ENCODE data around the gene MTRR.

The MTRR gene

GRCh38 chr5:7856855-7857254 is 12.1 kb upstream of the MTRR start:
- CTCF ChIA-PET = interaction anchor here (0.8 to 2.1 kb wide), 5 partner anchors 10 to 101 kb away, joined by 3 to 10 read pairs (median 6); no protein-coding TSS in a partner anchor
- POLR2A ChIA-PET = interaction anchor here (3.0 kb wide), 1 partner anchor 12 kb away, joined by 8 read pairs; the partner anchor contains the start of genes FASTKD3 and MTRR
- TF ChIP-seq ARNT (IDR thresholded peaks at IDR 0.05) = no peak
- TF ChIP-seq FOXM1 (IDR thresholded peaks at IDR 0.05; ENCODE audit: borderline replicate concordance) = no peak
- no peak for TF ChIP-seq TARDBP (IDR thresholded peaks at IDR 0.05)
- TF ChIP-seq CTBP1 (IDR thresholded peaks at IDR 0.05; ENCODE audit: borderline replicate concordance) = no peak
- TF ChIP-seq ELF4 (IDR thresholded peaks at IDR 0.05) = no peak
- TF ChIP-seq BHLHE40 (IDR thresholded peaks at IDR 0.05; ENCODE audit: borderline replicate concordance) = no peak
- no peak for TF ChIP-seq PKNOX1 (IDR thresholded peaks at IDR 0.05)
- TF ChIP-seq SUZ12 (IDR thresholded peaks at IDR 0.05) = no peak
- DNase-seq (ENCODE audit: extremely low spot score) = peak; percentile 56

GRCh38 chr5:7857361-7857760 is 11.6 kb upstream of the MTRR start:
- ChIA-PET POLR2A (interaction anchor here (3.0 kb wide), 1 partner anchor 12 kb away, joined by 8 read pairs; the partner anchor contains the start of genes FASTKD3 and MTRR), CTCF (interaction anchor here (1.0 to 1.7 kb wide), 2 partner anchors 11 to 41 kb away, joined by 3 to 5 read pairs; partner anchors contain the start of genes FASTKD3 and MTRR)
- no peak for DNase-seq (ENCODE audit: extremely low spot score)
- TF ChIP-seq BHLHE40 (IDR thresholded peaks at IDR 0.05; ENCODE audit: borderline replicate concordance) = no peak
- no peak for TF ChIP-seq PKNOX1 (IDR thresholded peaks at IDR 0.05)
- no peak for TF ChIP-seq FOXK2 (IDR thresholded peaks at IDR 0.05)
- TF ChIP-seq HDGF (IDR thresholded peaks at IDR 0.05; ENCODE audit: borderline replicate concordance) = no peak
- TF ChIP-seq NFRKB (IDR thresholded peaks at IDR 0.05) = no peak
- TF ChIP-seq FOXA1 (IDR thresholded peaks at IDR 0.05) = no peak
- no peak for TF ChIP-seq ARNT (IDR thresholded peaks at IDR 0.05)
- no peak for TF ChIP-seq FOXM1 (IDR thresholded peaks at IDR 0.05; ENCODE audit: borderline replicate concordance)
- no peak for TF ChIP-seq L3MBTL2 (conservative IDR thresholded peaks at IDR 0.05)
- no peak for TF ChIP-seq ELF4 (IDR thresholded peaks at IDR 0.05)

GRCh38 chr5:7857926-7858632 is 10.9 kb upstream of the MTRR start:
- TF ChIP-seq SUZ12 (IDR thresholded peaks at IDR 0.05) (no peak), PKNOX1 (IDR thresholded peaks at IDR 0.05) (no peak), L3MBTL2 (conservative IDR thresholded peaks at IDR 0.05) (no peak), TARDBP (IDR thresholded peaks at IDR 0.05) (no peak), ELF4 (IDR thresholded peaks at IDR 0.05) (no peak), CTBP1 (IDR thresholded peaks at IDR 0.05; ENCODE audit: borderline replicate concordance) (no peak), ARNT (IDR thresholded peaks at IDR 0.05) (no peak), ZNF384 (IDR thresholded peaks at IDR 0.05) (no peak)
- ChIA-PET POLR2A (interaction anchor here (2.8 to 3.0 kb wide), 2 partner anchors 11 to 12 kb away, joined by 8 to 18 read pairs; partner anchors contain the start of genes FASTKD3 and MTRR), CTCF (interaction anchor here (0.6 to 1.7 kb wide), 2 partner anchors 10 to 1044 kb away, joined by 3 to 5 read pairs; partner anchors contain the start of genes FASTKD3 and MTRR)
- no peak for DNase-seq (ENCODE audit: extremely low spot score)

GRCh38 chr5:7866196-7866595 is 2.8 kb upstream of the MTRR start:
- CTCF ChIA-PET = no interaction called here
- no peak for DNase-seq (ENCODE audit: extremely low spot score)
- TF ChIP-seq TARDBP (IDR thresholded peaks at IDR 0.05) (no peak), L3MBTL2 (conservative IDR thresholded peaks at IDR 0.05) (no peak), FOXK2 (IDR thresholded peaks at IDR 0.05) (no peak), ZNF384 (IDR thresholded peaks at IDR 0.05) (no peak), HDGF (IDR thresholded peaks at IDR 0.05; ENCODE audit: borderline replicate concordance) (no peak), BHLHE40 (IDR thresholded peaks at IDR 0.05; ENCODE audit: borderline replicate concordance) (no peak), ELF4 (IDR thresholded peaks at IDR 0.05) (no peak), LEF1 (IDR thresholded peaks at IDR 0.05; ENCODE audit: borderline replicate concordance) (no peak), PKNOX1 (IDR thresholded peaks at IDR 0.05) (no peak), FOXM1 (IDR thresholded peaks at IDR 0.05; ENCODE audit: borderline replicate concordance) (no peak), SUZ12 (IDR thresholded peaks at IDR 0.05) (no peak), ARNT (IDR thresholded peaks at IDR 0.05) (no peak), SP1 (IDR thresholded peaks at IDR 0.05) (no peak), NFRKB (IDR thresholded peaks at IDR 0.05) (no peak), FOXA1 (IDR thresholded peaks at IDR 0.05) (no peak), CTBP1 (IDR thresholded peaks at IDR 0.05; ENCODE audit: borderline replicate concordance) (no peak)
- POLR2A ChIA-PET = interaction anchor here (0.7 kb wide), 1 partner anchor 400 kb away, joined by 3 read pairs; no protein-coding TSS in a partner anchor

GRCh38 chr5:7867260-7867659 is 1.7 kb upstream of the MTRR start:
- TF ChIP-seq L3MBTL2 (conservative IDR thresholded peaks at IDR 0.05) = no peak
- TF ChIP-seq HDGF (IDR thresholded peaks at IDR 0.05; ENCODE audit: borderline replicate concordance) = no peak
- DNase-seq (ENCODE audit: extremely low spot score) = no peak
- CTCF ChIA-PET = no interaction called here
- POLR2A ChIA-PET = no interaction called here

- DNase-seq (ENCODE audit: extremely low spot score) = no peak
Measured at GRCh38 chr5:7868427-7868772, 548 bp upstream of the MTRR start.

More at GRCh38 chr5:7868427-7868772, 548 bp upstream of the MTRR start:
- TF ChIP-seq CTBP1 (IDR thresholded peaks at IDR 0.05; ENCODE audit: borderline replicate concordance) = no peak
- no peak for TF ChIP-seq SP1 (IDR thresholded peaks at IDR 0.05)
- TF ChIP-seq ELF4 (IDR thresholded peaks at IDR 0.05) = no peak
- no peak for TF ChIP-seq PKNOX1 (IDR thresholded peaks at IDR 0.05)
- no peak for TF ChIP-seq LEF1 (IDR thresholded peaks at IDR 0.05; ENCODE audit: borderline replicate concordance)
- TF ChIP-seq BHLHE40 (IDR thresholded peaks at IDR 0.05; ENCODE audit: borderline replicate concordance) = no peak
- no peak for TF ChIP-seq NFRKB (IDR thresholded peaks at IDR 0.05)
- TF ChIP-seq FOXA1 (IDR thresholded peaks at IDR 0.05) = no peak
- TF ChIP-seq FOXM1 (IDR thresholded peaks at IDR 0.05; ENCODE audit: borderline replicate concordance) = no peak
- TF ChIP-seq SUZ12 (IDR thresholded peaks at IDR 0.05) = no peak
- no peak for TF ChIP-seq TARDBP (IDR thresholded peaks at IDR 0.05)
- TF ChIP-seq FOXK2 (IDR thresholded peaks at IDR 0.05) = no peak
- no peak for TF ChIP-seq HDGF (IDR thresholded peaks at IDR 0.05; ENCODE audit: borderline replicate concordance)
- POLR2A ChIA-PET = interaction anchor here (0.7 to 2.4 kb wide), 11 partner anchors 9 to 37 kb away, joined by 3 to 18 read pairs (median 4); partner anchors contain the start of gene CFAP90
- CTCF ChIA-PET = interaction anchor here (0.6 to 1.3 kb wide), 3 partner anchors 10 to 18 kb away, joined by 3 to 5 read pairs (median 3); no protein-coding TSS in a partner anchor

Data from HEK293T (cell line).